ENCODE data around the gene MNT. TPM values are rescaled to one million over a fixed set of nuclear protein-coding genes. Genes with fewer than 3 reads are reported as not detected.

The MNT gene
- polyA plus RNA-seq, 1 donor (not counting 4 experiments of a cell fraction or from before 2014, with no cell fraction given), result 2.0 TPM

GRCh38 chr17:2418572-2418971 is 17.7 kb upstream of the MNT start:
- Histone ChIP-seq H3K4me3 (ENCODE audit: control insufficient read depth in 2 of 3, extremely low read depth in 1 of 3, insufficient read depth in 2 of 3, low read depth in 1 of 3, low read length in 3 of 3) (no peak overlapping the region), H3K79me2 (ENCODE audit: control insufficient read depth, insufficient read depth, low read length) (no peaks in the 10 kb centered on the region), H4K20me1 (ENCODE audit: control insufficient read depth, extremely low read depth, insufficient read depth, low read length) (no peaks in the 10 kb centered on the region), H3K9ac (ENCODE audit: control insufficient read depth, extremely low read depth, insufficient read depth, low read length) (no peak overlapping the region), H3K9me1 (ENCODE audit: control insufficient read depth, extremely low read depth, insufficient read depth, low read length) (no peaks in the 10 kb centered on the region), H3K9me3 (ENCODE audit: control insufficient read depth, low read depth, low read length) (no peaks in the 10 kb centered on the region), H3K4me2 (ENCODE audit: control insufficient read depth, extremely low read depth, insufficient read depth, low read depth, low read length) (no peak overlapping the region), H3K4me1 (ENCODE audit: control insufficient read depth, extremely low read depth, insufficient read depth, low read length) (peaks cover 9% of the 10 kb centered on the region), H3K27ac (ENCODE audit: control insufficient read depth, insufficient read depth, low read length) (no peak overlapping the region), H2AFZ (ENCODE audit: control insufficient read depth, low read length) (no peak overlapping the region), H3K36me3 (ENCODE audit: control insufficient read depth in 2 of 2, extremely low read depth in 1 of 2, insufficient read depth in 2 of 2, low read length in 2 of 2) (peaks cover 14 to 31% of the 10 kb centered on the region in 2 experiments), H3K27me3 (ENCODE audit: control insufficient read depth, extremely low read depth, insufficient read depth, low read length) (no peaks in the 10 kb centered on the region)
- no peak for FAIRE-seq
- no peak for DNase-seq (ENCODE audit: low read depth, low spot score)
- no peak for TF ChIP-seq CTCF (optimal IDR thresholded peaks at IDR 0.05 in 1 of 3, IDR thresholded peaks at IDR 0.05 in 1 of 3, conservative IDR thresholded peaks at IDR 0.05 in 1 of 3; ENCODE audit: extremely low read depth in 1 of 3, insufficient read depth in 2 of 3, low read length in 3 of 3)
- no peak for TF ChIP-seq EZH2 (IDR thresholded peaks at IDR 0.05; ENCODE audit: low read length)
- dilution Hi-C loops (cut with MboI; ENCODE audit: extremely low pct_ligation_motif_present, low sequenced_read_pairs), result no loop called here

DNA sequence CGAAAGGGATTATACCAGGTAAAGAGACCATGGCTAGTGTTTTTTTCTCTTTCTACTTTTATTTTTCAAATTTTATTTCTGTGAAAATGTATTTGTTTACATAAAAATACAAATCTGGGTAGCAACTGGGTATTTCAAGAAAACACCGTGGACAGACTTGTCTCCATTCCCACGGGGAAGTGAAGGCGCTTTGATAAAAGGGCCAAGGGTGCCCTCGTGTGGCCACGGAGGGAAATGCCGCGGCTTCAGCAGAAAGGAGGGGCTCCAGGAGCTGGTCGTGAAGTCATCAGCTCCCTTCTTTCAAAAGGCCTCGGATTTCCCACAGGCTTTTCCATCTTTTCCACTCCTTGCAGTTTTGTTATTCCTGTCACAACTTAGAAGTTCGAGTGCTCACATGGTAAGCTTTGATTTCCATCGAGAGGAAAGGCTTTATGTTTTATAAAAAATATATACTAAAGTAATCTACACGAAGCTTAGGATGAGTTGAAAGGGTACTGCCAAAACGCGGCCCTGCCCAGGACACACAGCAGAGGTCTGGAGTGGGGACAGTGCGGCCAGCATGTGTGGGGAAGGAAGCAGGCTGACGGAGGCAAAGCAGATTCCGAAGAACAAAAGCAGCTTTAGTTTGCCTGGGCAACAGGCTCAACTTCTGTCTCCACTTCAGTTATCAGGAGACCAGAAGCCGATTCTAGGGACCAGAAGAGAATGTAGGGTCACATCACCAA is 15.3 kb upstream of the MNT start:
- FAIRE-seq, result peak; percentile 88
- Histone ChIP-seq H3K79me2 (ENCODE audit: control insufficient read depth, insufficient read depth, low read length) (no peaks in the 10 kb centered on the region), H3K9me3 (ENCODE audit: control insufficient read depth, low read depth, low read length) (no peaks in the 10 kb centered on the region), H3K27me3 (ENCODE audit: control insufficient read depth, extremely low read depth, insufficient read depth, low read length) (no peaks in the 10 kb centered on the region), H3K9ac (ENCODE audit: control insufficient read depth, extremely low read depth, insufficient read depth, low read length) (no peak overlapping the region), H3K27ac (ENCODE audit: control insufficient read depth, insufficient read depth, low read length) (peak overlapping the region; percentile 22), H4K20me1 (ENCODE audit: control insufficient read depth, extremely low read depth, insufficient read depth, low read length) (no peaks in the 10 kb centered on the region), H3K9me1 (ENCODE audit: control insufficient read depth, extremely low read depth, insufficient read depth, low read length) (no peaks in the 10 kb centered on the region), H3K4me2 (ENCODE audit: control insufficient read depth, extremely low read depth, insufficient read depth, low read depth, low read length) (no peak overlapping the region), H2AFZ (ENCODE audit: control insufficient read depth, low read length) (no peak overlapping the region), H3K4me3 (ENCODE audit: control insufficient read depth in 2 of 3, extremely low read depth in 1 of 3, insufficient read depth in 2 of 3, low read depth in 1 of 3, low read length in 3 of 3) (no peak overlapping the region), H3K4me1 (ENCODE audit: control insufficient read depth, extremely low read depth, insufficient read depth, low read length) (no peaks in the 10 kb centered on the region), H3K36me3 (ENCODE audit: control insufficient read depth in 2 of 2, extremely low read depth in 1 of 2, insufficient read depth in 2 of 2, low read length in 2 of 2) (peaks cover 14 to 28% of the 10 kb centered on the region in 2 experiments)
- DNase-seq (ENCODE audit: low read depth, low spot score), result no peak
- dilution Hi-C loops (cut with MboI; ENCODE audit: extremely low pct_ligation_motif_present, low sequenced_read_pairs), result no loop called here
- TF ChIP-seq CTCF (optimal IDR thresholded peaks at IDR 0.05 in 1 of 3, IDR thresholded peaks at IDR 0.05 in 1 of 3, conservative IDR thresholded peaks at IDR 0.05 in 1 of 3; ENCODE audit: extremely low read depth in 1 of 3, insufficient read depth in 2 of 3, low read length in 3 of 3) (peak; percentile 87 to 98 (median 91)), EZH2 (IDR thresholded peaks at IDR 0.05; ENCODE audit: low read length) (no peak)

Data from keratinocyte (primary cell).